ENCODE measurements around the gene PRICKLE2.

- TF ChIP-seq POLR2A (IDR thresholded peaks at IDR 0.05) (no peak), CTCF (IDR thresholded peaks at IDR 0.05) (no peak)
Measured at GRCh38 chr3:64042952-64043351, 182.3 kb downstream of the PRICKLE2 start.

Measured in body of pancreas (tissue), 4 donors.